ENCODE results near the gene ACTA1. TPM values are rescaled to one million over a fixed set of nuclear protein-coding genes. Genes with fewer than 3 reads are reported as not detected.

ACTA1 gene
- total and polyA plus RNA-seq, 2 of the 8 experiments (the other 6 are each of a cell fraction or from before 2014, with no cell fraction given) = 23.5 to 58.2 TPM

DNA sequence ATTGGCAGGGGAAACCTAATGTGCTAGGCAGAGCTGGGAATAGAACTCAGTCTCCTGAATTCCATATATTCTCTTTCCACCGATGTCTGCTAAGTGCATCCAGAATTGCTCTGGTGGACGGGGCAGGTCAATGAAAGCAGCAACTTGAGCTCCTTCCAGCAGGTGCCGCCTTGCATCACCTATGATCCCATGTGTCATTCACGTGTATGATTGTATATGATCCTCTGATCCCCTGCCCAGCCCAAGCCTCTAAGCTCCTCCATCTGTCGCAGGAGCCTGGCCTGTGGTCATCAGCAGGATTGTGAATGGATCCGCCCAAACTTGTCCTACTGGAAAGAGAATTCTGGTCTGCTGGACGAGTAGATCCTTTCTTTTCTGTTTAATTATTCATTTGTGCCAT is 13.1 kb downstream of the ACTA1 start:
- no peak overlapping the region for H2BK15ac ChIP-seq (ENCODE audit: low read length)
- no peaks in the 10 kb centered on the region for H3K23me2 ChIP-seq (ENCODE audit: low read depth, low read length)
- H4K5ac ChIP-seq (ENCODE audit: insufficient read length, low read depth, low read length) = no peak overlapping the region
- TF ChIP-seq CBX8 (IDR thresholded peaks at IDR 0.05; ENCODE audit: borderline replicate concordance, low read depth, low read length) (no peak), RAD21 (IDR thresholded peaks at IDR 0.05 in 1 of 2, conservative IDR thresholded peaks at IDR 0.05 in 1 of 2; ENCODE audit: low read depth in 2 of 2, low read length in 2 of 2) (0 out of 4 replicates have a peak, but pooled peaks of 1 of the 2 experiments have one; percentile 8), SAP30 (IDR thresholded peaks at IDR 0.05; ENCODE audit: insufficient read depth, insufficient replicate concordance, low read length) (no peak)
- TF ChIP-seq, protein P1, sequence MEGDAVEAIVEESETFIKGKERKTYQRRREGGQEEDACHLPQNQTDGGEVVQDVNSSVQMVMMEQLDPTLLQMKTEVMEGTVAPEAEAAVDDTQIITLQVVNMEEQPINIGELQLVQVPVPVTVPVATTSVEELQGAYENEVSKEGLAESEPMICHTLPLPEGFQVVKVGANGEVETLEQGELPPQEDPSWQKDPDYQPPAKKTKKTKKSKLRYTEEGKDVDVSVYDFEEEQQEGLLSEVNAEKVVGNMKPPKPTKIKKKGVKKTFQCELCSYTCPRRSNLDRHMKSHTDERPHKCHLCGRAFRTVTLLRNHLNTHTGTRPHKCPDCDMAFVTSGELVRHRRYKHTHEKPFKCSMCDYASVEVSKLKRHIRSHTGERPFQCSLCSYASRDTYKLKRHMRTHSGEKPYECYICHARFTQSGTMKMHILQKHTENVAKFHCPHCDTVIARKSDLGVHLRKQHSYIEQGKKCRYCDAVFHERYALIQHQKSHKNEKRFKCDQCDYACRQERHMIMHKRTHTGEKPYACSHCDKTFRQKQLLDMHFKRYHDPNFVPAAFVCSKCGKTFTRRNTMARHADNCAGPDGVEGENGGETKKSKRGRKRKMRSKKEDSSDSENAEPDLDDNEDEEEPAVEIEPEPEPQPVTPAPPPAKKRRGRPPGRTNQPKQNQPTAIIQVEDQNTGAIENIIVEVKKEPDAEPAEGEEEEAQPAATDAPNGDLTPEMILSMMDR (IDR thresholded peaks at IDR 0.05; ENCODE audit: control extremely low read depth in 1 of 3, insufficient read depth in 1 of 3, low read depth in 1 of 3, low read length in 3 of 3) = peak in 2 of 3 experiments; percentile 11 to 32; a peak in 2 of 4 replicates
- FAIRE-seq (no peak), DNase-seq (ENCODE audit: low read depth in 1 of 2, low spot score in 2 of 2) (no peak)
- 83% methylated on average over 7 of the region's 7 CpGs; no CpG with 5 or more reads in 1 of the 2 experiments for WGBS, 2 experiments (ENCODE audit: extremely low coverage in 1 of 2, insufficient coverage in 1 of 2, insufficient read length in 1 of 2, insufficient replicate concordance in 2 of 2, low coverage in 1 of 2, low lambda C conversion rate in 2 of 2, missing lambda C conversion rate in 1 of 2)
- H3K56ac ChIP-seq (replicated peaks; ENCODE audit: insufficient read length, low read depth, low read length) = no peak overlapping the region
- no peak overlapping the region for H2BK120ac ChIP-seq (replicated peaks; ENCODE audit: low read depth, low read length)
- no peak overlapping the region for H4K8ac ChIP-seq (ENCODE audit: extremely low read depth, insufficient read depth, low read length)
- H3K79me2 ChIP-seq (ENCODE audit: control insufficient read depth in 1 of 2, insufficient read depth in 2 of 2, low read length in 2 of 2) = no peaks in the 10 kb centered on the region
- ChIA-PET CTCF (ENCODE audit: partially characterized antibody) (interaction anchor here (0.6 to 2.8 kb wide), 10 partner anchors 9 to 109 kb away, joined by 3 to 16 read pairs (median 4); no protein-coding TSS in a partner anchor), POLR2A (ENCODE audit: partially characterized antibody) (interaction anchor here (0.8 to 3.8 kb wide), 5 partner anchors 10 to 20 kb away, joined by 3 to 25 read pairs (median 8); partner anchors contain the start of gene ACTA1)
- H2BK12ac ChIP-seq (ENCODE audit: low read depth, low read length) = no peak overlapping the region
- H3K4me1 ChIP-seq (replicated peaks in 1 of 4; ENCODE audit: control insufficient read depth in 3 of 4, insufficient read depth in 4 of 4, low read length in 3 of 4) = peaks cover 0 to 4% (median 0%) of the 10 kb centered on the region in 4 experiments; a peak in 1 of 7 replicates
- no peak overlapping the region for H2AFZ ChIP-seq (ENCODE audit: low read length)
- H3K36me3 ChIP-seq (ENCODE audit: control insufficient read depth in 2 of 4, insufficient read depth in 4 of 4, low read length in 3 of 4) = no peaks in the 10 kb centered on the region
- no peak overlapping the region for H3K18ac ChIP-seq (ENCODE audit: extremely low read depth, low read length)
- H3K9ac ChIP-seq (replicated peaks in 1 of 4; ENCODE audit: extremely low read depth in 1 of 4, low read depth in 3 of 4, low read length in 3 of 4) = no peak overlapping the region
- no peak overlapping the region for H3K14ac ChIP-seq (ENCODE audit: insufficient read length)
- no peak overlapping the region for H3K4me3 ChIP-seq (ENCODE audit: extremely low read depth in 1 of 4, insufficient read depth in 2 of 4, low read depth in 3 of 4, low read length in 4 of 4)
- H2AK5ac ChIP-seq (ENCODE audit: low read depth, low read length) = no peak overlapping the region
- peak overlapping the region; percentile 74 for H2BK20ac ChIP-seq (ENCODE audit: low read length)
- H3K4me2 ChIP-seq (ENCODE audit: insufficient read depth in 1 of 2, low read depth in 2 of 2, low read length in 2 of 2) = no peak overlapping the region
- no peak overlapping the region for H3K23ac ChIP-seq (ENCODE audit: insufficient read length)
- no peak overlapping the region for H3K4ac ChIP-seq (replicated peaks; ENCODE audit: insufficient read length, low read depth, low read length)
- H4K91ac ChIP-seq (replicated peaks; ENCODE audit: insufficient read length, low read length) = no peak overlapping the region
- no peaks in the 10 kb centered on the region for H4K20me1 ChIP-seq (replicated peaks in 1 of 2; ENCODE audit: control insufficient read depth in 1 of 2, insufficient read depth in 2 of 2, low read length in 2 of 2)
- H3K79me1 ChIP-seq (ENCODE audit: low read depth, low read length) = no peaks in the 10 kb centered on the region
- H3K9me3 ChIP-seq (ENCODE audit: insufficient read depth in 2 of 2, low read depth in 1 of 2, low read length in 1 of 2) = peaks cover 0 to 6% of the 10 kb centered on the region in 2 experiments; a peak in 1 of 4 replicates
- H3K27ac ChIP-seq (ENCODE audit: low read depth, low read length) = no peak overlapping the region
- H2BK5ac ChIP-seq (ENCODE audit: low read depth, low read length) = no peak overlapping the region
- no peaks in the 10 kb centered on the region for H3K27me3 ChIP-seq (replicated peaks in 1 of 4; ENCODE audit: control insufficient read depth in 3 of 4, extremely low read depth in 1 of 4, insufficient read depth in 3 of 4, low read length in 3 of 4)

Data from H1 (cell line).